ENCODE measurements around the gene ADAMTS20.

DNA sequence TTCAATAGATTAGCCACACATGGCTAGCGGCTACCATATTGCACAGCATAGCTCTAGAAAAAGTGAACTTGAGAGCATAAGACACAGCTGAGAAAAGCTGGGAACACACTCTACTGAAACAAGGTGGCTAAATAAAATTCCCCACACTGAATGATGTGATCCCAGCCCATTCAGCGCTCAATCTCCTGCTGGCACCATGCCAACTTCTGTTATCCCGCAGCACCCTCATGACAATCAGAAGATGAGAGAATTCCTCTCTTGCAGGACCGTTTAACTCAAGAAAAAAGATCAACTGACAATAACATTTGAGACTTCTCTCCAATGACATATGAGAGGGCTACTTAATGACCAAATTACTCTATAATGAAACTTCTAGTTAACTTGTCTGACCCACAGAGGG is 115.4 kb downstream of the ADAMTS20 start:
- no peak for TF ChIP-seq CTCF (IDR thresholded peaks at IDR 0.05)
- TF ChIP-seq POLR2AphosphoS5 (IDR thresholded peaks at IDR 0.05; ENCODE audit: low read depth, low read length): no peak
- TF ChIP-seq TCF7L2 (IDR thresholded peaks at IDR 0.05; ENCODE audit: low read depth, low read length): no peak
- TF ChIP-seq, protein P1, sequence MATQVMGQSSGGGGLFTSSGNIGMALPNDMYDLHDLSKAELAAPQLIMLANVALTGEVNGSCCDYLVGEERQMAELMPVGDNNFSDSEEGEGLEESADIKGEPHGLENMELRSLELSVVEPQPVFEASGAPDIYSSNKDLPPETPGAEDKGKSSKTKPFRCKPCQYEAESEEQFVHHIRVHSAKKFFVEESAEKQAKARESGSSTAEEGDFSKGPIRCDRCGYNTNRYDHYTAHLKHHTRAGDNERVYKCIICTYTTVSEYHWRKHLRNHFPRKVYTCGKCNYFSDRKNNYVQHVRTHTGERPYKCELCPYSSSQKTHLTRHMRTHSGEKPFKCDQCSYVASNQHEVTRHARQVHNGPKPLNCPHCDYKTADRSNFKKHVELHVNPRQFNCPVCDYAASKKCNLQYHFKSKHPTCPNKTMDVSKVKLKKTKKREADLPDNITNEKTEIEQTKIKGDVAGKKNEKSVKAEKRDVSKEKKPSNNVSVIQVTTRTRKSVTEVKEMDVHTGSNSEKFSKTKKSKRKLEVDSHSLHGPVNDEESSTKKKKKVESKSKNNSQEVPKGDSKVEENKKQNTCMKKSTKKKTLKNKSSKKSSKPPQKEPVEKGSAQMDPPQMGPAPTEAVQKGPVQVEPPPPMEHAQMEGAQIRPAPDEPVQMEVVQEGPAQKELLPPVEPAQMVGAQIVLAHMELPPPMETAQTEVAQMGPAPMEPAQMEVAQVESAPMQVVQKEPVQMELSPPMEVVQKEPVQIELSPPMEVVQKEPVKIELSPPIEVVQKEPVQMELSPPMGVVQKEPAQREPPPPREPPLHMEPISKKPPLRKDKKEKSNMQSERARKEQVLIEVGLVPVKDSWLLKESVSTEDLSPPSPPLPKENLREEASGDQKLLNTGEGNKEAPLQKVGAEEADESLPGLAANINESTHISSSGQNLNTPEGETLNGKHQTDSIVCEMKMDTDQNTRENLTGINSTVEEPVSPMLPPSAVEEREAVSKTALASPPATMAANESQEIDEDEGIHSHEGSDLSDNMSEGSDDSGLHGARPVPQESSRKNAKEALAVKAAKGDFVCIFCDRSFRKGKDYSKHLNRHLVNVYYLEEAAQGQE (IDR thresholded peaks at IDR 0.05; ENCODE audit: insufficient read depth in 1 of 2, low read depth in 2 of 2, low read length in 1 of 2): no peak
- TF ChIP-seq SIN3A (IDR thresholded peaks at IDR 0.05; ENCODE audit: borderline replicate concordance, insufficient read depth, low read depth, low read length): no peak
